NCI-H1694 treated with DMSO at 0.1 percent for 48 hours (cell line): Measurements from ENCODE around the gene LSM7.

ENCODE experiments used
- DNase-seq: peaks from one replicate; lab custom pipeline; 2025; lab: John Stamatoyannopoulos, UW

Gene LSM7

DNA sequence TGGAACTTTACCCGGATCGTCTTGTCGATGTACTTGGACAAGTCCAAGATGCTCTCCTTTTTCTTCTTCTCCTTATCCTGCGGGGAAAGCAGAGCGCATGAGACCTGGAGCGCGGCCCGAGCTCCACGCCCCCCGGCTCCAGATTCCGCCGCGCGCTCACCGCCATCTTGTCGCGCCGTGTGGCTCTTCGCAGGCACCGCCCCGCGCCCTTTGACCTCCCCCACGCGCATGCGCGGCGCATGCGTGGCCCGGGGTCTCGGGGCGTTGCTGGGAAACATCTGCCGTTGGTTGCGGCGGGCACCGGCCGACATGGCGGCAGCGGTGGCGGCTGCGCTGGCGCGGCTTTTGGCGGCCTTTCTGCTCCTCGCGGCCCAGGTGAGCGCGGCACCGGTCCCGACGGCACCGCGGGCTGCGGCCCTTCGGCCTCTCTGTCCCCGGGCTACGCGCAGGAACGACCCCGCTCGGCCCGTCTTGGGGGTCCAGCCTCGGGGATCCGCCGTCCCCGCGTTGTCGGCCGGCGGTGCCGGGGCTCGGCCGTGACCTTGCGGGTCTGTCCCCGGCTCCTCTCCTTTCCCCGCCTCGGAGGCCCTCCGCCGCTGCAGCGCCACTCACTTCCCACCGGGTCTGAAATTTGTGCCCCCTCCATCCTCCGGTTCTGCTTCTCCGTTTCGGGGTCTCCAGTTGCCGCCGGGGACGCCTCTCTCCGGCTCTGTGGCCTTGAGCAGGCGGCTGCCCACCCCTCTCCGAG, at the start of gene LSM7, which contains the start of gene SPPL2B:
Gene LSM7, minus strand, starts transcription at position 186 of the 748 bp plus-strand sequence. Its CDS starts 20 bp downstream, at position 166.
Gene SPPL2B, plus strand, starts transcription at position 284 of the 748 bp plus-strand sequence. Its CDS starts 26 bp downstream, at position 310.
- DNase-seq, result peak; percentile 43

DNA sequence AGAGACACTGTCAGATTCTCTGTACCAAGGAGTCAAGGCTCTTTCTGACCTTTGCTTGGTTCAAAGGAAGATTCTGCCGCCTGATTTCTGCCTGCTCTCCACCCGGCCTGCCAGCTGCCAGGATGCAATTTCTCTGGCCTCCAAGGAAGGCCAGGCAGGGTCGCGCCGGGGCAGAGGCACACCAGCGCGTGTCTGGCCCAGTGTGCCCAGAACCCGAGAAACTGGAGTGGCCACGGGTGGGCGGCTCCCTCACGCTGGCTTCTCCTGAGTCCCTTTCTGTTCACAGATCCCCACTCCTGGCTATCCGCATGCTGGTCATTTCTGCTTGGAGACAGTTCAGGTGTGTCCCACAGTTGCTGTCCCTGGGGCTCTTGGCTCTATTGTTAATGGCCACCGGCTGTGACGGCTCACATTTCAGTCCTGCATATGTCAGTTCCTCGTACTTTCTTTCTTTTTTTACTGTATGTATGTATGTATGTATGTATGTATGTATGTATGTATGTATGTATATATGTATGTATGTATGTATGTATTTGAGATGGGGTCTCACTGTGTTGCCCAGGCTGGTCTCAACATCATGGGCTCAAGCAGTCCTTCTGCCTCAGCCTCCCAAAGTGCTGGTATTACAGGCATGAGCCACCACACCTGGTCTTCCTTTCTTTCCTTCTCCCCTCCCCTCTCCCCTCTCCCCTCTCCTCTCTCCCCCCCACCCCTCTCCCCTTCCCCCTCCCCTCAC, 48.6 kb upstream of the LSM7 start:
- DNase-seq, result no peak

DNA sequence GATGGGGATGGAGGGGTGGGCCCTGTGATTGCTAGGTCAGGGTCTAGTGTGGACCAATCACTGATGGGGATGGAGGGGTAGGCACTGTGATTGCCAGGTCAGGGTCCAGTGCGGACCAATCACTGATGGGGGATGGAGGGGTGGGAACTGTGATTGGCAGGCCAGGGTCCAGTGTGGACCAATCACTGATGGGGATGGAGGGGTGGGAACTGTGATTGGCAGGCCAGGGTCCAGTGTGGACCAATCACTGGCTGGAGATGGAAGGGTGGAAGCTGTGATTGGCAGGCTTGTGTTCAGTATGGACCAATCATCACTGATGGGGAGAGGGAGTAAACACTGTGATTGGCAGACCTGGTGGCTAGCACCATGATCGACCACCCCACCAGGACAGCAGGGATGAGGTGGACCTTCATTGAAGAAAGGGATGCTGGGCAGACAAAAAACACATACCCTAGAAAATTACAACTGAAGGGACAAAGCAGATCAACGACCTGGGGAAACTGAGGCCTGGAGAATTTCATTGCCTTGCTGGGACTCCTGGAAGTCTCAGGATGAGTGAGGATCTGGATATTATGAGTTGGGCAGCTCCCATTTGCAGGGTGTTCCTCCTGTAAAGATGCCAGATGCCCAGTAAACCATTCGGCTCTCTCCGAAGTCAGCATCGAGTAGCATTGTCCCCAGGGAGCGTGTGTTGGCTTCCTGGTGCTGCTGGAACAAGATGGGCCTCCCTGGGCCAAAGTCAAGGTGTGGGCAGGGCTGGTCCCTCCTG, 47.2 kb upstream of the LSM7 start:
- DNase-seq, result no peak

DNA sequence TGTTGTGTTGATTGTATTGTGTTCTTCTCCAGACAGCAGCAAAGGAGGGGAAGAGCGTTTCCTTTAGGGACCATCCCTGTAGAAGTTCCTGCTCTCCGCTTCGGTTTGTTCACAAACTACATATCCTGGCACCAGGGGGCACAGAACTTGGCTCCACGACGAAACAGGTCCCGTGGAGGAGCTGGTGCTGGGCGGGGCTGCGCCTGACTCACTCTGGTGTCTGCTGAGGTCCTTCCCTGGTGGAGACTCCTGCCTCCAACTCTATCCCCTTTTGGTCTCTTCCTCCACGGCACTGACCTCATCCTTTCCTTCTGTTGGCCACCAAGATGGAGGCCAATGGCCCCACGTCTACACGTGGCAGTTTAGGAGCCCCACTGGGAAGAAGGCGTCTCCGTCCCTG, 46.4 kb upstream of the LSM7 start:
- DNase-seq, result no peak

DNA sequence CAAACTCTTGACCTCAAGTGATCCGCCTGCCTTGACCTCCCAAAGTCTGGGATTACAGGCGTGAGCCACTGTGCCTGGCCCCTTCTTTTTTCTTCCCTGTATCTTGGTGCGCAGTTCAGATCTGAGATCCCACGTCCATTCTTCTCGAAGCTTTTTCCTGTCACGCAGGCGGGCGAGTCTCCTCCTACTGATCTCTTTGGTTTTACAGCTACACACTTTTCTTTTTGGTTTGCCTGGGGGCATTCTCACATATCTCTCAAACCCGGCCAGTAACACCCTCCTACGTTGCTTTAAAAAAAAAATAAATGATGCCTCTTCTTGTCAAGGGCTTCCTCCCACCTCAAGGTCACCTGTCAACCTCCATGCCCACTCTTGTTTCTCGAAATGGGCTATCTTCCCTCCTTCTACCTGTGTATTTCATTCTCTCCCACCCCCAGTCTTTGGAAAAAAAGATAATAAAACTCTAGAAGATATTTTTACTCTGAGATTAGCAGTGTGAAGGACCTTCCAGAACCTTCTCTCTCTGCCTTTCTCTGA, 43.8 kb upstream of the LSM7 start:
- DNase-seq, result no peak

DNA sequence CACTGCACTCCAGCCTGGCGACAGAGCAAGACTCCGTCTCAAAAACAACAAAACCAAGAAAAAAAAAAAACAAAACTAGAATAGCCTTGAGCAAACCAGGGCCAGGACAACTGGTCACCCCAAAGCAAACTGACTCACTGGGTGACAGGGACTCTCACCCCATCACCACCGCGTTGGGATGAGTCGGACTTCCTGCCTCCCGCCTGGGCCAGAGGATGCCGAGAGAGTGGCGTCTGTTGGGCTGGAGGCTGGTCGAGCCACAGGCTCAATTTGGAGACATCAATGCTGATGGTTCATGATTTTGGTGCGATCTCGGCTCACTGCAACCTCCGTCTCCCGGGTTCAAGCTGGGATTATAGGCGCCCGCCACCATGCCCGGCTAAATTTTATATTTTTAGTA, 43.3 kb upstream of the LSM7 start:
- DNase-seq, result no peak

DNA sequence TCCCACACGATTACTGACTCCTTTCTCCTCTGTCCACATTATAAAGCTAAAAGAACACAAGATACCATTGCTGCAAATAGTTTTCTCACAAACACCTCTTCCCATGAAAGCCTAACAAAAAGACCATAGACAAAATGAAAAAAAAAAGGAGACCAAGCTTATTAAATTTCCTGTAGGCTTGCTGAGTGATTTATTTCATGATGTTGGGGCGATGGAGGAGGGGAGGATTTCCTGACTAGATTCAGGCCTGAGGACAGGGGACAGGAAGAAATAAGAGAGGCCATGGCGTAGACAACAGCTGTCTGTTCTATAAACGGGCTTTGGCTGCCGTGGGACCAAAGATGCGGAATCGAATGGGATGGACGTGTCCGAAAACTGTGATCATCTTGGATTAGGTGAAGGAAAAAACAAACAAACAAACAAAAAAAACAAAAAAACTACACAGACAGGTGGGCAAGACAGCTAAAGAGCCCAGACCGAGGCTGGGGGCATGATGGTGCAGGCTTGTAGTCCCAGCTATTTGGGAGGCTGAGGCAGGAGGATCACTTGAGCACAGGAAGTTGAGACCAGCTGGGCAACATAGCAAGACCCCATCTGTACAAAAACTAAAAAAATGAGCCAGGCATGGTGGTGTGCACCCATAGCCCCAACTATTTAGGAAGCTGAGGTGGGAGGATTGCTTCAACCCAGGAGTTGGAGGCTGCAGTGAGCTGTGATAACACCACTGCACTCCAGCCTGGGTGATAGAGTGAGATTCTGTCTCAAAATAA, 37.0 kb upstream of the LSM7 start:
- no peak for DNase-seq

DNA sequence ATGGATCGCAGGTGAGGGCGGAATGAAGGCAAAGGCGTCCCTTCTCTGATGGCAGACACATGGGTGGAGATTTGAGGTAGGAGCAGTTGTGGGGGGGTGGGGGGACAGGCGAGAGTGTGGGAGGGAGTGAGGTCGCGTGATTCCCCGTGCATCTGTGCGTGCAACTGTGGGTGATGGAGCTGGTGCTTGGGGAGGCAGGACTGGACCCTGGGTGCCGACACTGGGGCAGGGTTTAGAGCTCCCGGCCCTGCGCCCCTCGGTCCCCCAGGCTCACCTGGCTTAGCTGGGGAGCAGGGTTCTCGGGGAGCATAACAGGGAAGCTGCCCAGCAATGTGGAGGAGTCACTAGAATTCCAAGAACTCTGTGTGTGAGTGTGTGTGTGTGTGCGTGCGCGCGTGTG, 35.0 kb upstream of the LSM7 start:
- DNase-seq, result no peak

DNA sequence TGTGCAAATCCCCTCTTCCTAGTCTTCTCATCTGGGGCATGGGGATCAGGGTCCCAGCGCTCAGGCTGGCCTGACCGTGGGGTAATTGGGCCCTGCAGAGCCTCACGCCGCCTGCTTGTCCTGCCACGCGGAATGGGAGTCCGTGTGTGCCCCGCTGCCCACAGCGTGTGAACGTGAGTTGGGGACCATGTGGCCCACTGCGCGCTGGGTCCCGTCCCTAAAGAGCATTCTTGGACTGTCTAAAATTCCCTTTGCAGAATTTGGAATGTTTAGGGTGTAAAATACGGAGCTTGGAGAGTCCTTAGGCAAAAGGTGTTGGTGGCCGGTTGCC, 34.5 kb upstream of the LSM7 start:
- DNase-seq, result no peak

DNA sequence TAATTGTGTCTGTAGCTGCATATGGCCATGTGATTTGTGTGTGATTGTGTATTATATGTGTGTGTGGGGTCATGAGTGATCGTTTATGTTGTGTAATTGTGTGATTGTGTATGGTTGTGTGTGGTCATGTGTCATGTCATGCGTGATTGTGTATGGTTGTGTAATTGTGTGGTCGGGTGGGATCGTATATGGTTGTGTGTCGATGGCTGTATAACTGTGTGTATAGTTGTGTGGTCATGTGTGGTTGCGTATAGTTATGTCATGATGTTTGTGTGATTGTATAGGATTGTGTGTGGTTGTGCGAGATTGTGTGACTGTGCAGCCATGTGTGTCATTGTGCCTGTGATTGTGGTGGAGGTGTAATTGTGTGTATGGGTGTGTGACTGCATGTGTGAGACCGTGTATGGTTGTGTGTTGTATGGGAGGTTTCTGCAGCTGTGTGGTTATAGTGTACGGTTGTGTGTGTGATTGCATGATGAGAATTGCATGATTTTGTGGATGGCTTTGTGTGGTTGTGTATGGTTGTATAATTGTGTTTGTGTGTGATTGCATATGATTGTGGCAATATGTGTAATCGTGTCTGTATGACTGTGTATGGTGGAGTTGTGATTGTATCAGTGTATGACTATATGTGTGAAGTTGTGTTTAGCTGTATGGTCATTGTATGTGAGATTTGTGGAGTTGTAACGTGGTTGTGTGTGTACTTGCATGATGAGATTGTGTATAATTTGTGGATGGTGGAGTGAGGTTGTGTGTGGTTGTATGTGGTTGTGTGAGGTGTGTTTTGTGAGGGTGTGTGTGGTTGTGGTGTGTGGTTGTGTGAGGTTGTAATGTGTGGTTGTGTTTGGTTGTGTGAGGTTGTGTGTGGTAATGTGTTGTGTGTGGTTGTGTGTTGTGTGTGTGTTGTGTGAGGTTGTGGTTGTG, 33.9 kb upstream of the LSM7 start:
- DNase-seq, result no peak

DNA sequence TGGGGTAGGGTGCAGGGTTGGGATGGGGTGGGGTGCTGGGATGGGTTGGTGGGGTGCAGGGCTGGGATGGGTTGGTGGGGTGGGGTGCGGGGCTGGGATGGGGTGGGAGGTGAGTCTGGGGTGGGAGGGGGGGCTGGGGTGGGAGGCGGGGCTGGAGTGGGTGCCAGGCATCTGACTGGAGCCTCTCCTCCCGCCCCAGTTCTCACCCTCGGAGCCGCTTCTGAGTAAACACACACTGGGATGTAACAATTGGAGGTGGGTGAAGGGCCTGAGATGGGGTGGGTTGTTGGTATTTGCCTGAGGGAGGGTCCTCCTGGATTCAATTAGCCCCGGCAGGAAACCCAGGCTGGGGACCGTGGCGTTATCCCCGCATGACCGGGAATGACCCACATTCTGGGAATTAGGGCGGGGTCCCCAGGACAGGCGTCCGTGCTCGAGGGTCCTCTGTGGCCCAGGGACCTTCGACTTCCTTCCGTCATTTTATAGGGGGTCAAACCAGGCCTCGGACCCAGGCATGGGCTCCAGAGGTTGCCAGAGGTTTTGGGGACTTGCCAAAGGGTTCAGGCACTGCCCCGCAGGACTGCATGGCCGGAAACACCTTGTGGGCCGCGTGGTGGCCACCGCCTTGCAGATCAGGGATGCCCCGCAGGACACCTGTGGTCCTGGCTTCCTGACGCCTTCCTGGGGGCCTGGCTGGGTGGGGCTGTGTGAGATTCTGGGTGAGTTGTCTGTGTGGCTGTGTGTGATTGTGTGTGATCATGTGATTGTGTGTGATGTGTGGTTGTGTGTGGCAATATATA, 33.1 kb upstream of the LSM7 start:
- DNase-seq, result no peak

DNA sequence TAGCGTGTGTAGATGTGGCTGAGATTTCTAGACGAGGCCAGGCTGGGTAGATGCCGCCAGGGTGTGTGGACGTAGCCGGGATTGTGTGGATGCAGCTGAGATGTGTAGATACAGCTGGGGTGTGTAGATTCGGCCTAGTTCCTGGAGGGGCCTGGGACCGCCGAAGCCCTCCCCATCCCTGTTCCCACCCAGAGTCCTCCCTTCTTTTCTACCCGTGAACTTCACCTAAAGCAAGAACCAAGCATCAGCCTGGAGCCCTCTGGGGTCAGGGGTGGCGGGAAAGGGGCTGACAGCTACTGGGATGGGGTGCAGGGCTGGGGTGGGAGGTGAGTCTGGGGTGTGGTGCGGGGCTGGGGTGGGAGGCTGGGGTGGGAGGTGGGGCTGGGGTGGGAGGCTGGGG, 32.4 kb upstream of the LSM7 start:
- DNase-seq, result no peak

DNA sequence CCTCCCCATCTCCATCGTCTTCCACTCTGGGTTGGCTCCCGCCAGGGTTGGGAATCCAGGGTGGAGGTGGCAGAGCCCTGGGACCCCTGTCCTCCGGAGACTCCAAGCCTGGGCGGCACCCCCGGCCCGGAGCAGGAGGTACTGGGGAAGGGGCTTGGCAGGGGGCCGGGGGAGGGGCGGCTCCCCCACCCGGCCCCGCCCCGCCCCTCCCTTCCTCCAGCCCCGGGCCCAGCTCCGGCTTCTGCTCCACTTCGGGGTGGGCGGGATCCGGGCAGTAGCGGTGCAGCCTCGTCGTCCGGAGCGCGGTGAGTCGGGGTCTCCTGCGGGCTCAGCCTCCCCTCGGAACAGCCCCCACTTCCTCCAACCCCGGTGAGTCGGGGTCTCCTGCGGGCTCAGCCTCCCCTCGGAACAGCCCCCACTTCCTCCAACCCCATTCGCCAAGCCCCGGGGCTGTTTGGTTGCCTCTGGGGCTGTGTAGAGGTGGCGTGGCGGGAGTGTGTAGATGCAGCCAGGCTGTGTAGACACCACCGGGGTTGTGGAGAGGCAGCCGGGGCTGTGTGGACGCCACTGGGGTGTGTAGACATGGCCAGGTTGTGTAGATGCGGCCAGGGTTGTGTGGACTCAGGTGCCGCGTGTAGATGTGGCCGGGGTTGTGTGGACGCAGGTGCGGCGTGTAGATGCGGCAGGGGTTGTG, 31.8 kb upstream of the LSM7 start, which contains the start of gene TMPRSS9:
Gene TMPRSS9, plus strand, starts transcription at position 274 of the 694 bp plus-strand sequence. CDS start 29,521 bp downstream, outside the sequence.
- DNase-seq, result no peak

DNA sequence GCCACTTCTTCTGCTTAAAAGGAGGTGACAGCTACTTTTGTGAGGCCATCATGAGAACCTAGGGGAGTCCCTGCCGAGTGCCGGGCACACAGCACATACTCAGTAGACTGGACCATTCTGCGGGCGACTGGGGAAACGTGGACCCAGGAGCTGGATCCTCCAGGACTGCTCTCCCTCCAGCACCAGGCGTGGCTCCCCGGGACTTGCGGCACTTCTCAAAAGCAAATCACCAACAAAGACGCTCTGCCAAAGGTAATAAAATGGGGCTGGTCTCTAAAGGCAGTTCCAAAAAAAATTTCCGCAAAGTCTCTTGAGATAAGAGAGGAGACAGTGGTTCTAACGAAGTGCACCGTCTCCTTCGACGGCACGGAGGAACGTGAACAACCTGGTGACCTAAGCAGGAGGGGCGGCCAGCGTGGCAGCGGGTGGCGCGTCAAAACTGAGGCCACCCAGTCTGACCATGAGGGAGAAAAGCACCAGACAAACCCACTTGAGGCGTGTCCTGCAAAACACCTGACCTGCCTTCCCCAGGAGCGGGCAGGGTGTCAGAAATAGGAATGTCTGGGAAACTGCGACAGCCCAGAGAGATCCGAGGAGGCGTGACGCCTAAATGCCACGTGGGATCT, 30.3 kb upstream of the LSM7 start:
- DNase-seq, result no peak

DNA sequence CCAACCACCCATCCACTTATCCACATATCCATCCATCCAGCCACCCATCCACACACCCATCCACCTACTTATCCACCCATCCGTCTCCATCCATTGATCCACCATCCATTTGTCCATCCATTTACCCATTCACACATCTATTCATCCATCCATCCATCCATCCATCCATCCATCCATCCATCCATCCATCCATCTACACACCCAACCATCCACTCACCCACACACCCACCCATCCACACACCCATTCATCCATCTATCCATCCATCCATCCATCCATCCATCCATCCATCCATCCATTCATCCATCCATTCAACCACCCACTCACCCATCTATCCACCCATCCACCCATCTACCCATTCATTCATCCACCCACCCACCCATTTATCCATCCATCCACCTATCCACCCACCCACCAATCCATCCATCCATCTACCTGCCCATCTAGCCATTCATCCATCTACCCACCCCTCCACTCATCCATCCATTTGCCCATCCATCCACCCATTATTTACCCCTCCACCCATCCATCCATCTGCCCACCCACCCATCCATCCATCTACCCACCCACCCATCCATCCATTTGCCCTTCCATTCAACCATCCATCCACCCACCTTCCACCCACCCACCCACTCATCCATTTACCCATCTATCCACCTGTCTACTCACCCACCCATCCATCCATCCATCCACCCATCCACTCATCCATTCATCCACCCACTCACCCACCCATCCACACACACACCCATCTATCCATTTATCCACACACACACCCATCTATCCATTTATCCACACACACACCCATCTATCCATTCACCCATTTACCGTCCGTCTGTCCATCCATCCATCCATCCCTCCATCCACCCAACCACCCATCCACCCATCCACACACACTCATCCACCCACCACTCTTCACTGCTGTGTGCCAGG, 29.2 kb upstream of the LSM7 start:
- no peak for DNase-seq

DNA sequence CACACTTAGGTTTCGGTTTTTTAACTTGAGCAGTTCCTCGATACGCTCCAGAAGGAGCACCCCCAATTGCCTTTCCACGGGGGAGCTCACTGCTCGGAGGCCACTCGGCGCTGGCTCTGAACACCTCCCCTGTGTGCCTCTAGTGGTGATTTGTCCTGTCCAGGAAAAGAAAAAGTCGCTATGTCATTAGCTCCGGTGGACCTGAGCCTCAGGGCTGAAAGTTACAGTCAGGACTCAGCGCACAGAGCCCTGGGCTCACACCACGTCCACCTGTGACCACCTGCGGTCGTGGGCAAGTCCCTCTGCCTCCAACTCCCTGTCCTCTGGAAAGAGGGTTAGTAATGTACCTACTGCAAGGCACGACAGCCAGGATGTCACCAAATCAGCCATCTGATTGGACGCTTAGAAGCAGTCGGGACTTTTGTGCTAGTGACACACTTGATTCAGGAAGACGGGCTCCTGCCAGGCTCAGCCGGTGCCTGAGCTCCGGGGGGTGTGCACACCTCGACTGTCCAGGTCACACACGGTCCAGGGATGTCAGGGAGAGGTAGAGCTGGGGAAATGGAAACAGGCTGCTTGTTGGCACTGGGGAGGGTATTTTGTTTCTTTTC, 27.8 kb upstream of the LSM7 start:
- no peak for DNase-seq
